ENCODE data around the gene NUBP1. TPM values are rescaled to one million over a fixed set of nuclear protein-coding genes. Genes with fewer than 3 reads are reported as not detected.
"Not testable (repeated sequence)": the region's sequence is repeated elsewhere in the genome, so short reads cannot be mapped to it uniquely, and the experiment has no call there.

NUBP1 gene
- total RNA-seq, 1 experiment from 2014 or later: 28.9 TPM

DNA sequence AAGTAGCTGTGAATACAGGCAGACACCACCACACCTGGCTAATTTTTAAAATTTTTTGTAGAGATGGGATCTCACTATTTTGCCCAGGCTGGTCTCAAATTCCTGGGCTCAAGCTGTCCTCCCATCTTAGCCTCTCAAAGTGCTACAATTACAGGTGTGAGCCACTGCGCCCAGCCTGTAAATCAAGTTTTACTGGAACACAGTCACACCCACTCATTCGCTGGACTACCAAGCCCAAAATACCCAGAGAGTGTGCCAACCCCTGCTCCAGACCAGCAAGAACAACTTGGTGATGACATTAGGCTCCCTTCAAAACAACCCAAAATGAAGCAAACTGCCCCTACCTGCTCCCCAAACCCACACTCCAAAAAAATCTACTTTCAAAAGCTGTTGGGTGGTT lies 39.0 kb downstream of the NUBP1 start:
- TF ChIP-seq, protein P1, sequence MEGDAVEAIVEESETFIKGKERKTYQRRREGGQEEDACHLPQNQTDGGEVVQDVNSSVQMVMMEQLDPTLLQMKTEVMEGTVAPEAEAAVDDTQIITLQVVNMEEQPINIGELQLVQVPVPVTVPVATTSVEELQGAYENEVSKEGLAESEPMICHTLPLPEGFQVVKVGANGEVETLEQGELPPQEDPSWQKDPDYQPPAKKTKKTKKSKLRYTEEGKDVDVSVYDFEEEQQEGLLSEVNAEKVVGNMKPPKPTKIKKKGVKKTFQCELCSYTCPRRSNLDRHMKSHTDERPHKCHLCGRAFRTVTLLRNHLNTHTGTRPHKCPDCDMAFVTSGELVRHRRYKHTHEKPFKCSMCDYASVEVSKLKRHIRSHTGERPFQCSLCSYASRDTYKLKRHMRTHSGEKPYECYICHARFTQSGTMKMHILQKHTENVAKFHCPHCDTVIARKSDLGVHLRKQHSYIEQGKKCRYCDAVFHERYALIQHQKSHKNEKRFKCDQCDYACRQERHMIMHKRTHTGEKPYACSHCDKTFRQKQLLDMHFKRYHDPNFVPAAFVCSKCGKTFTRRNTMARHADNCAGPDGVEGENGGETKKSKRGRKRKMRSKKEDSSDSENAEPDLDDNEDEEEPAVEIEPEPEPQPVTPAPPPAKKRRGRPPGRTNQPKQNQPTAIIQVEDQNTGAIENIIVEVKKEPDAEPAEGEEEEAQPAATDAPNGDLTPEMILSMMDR (conservative IDR thresholded peaks at IDR 0.05): no peak
- no peak for TF ChIP-seq EZH2 (IDR thresholded peaks at IDR 0.05; ENCODE audit: low read depth)
- no peaks in the 10 kb centered on the region for H3K9me3 ChIP-seq (ENCODE audit: insufficient read depth, low read depth)
- no peaks in the 10 kb centered on the region for H4K20me1 ChIP-seq (ENCODE audit: insufficient read depth)
- H3K79me2 ChIP-seq (ENCODE audit: low read depth): no peaks in the 10 kb centered on the region
- no peaks in the 10 kb centered on the region for H3F3A ChIP-seq (ENCODE audit: insufficient read depth, low read depth)
- 0 out of 2 replicates have a peak, but pooled peaks cover under 1% of the 10 kb centered on the region for H3K27me3 ChIP-seq (ENCODE audit: insufficient read depth, low read depth)
- H3K4me3 ChIP-seq: no peak overlapping the region
- no peak overlapping the region for H3K27ac ChIP-seq
- no TSS peak for BruUV-seq (replicated peaks)
- ChIA-PET CTCF (no interaction called here), POLR2A (ENCODE audit: unreplicated experiment) (no interaction called here)
- no peaks in the 10 kb centered on the region for H3K4me1 ChIP-seq (replicated peaks; ENCODE audit: insufficient read depth)
- DNase-seq: peak; percentile 15 to 41
- no peak overlapping the region for H2AFZ ChIP-seq
- no peaks in the 10 kb centered on the region for H3K9me2 ChIP-seq (ENCODE audit: insufficient read depth)
- H3K4me2 ChIP-seq: no peak overlapping the region
- intact Hi-C loops (cut with micrococcal nuclease; ENCODE audit: unreplicated experiment): no loop called here
- no peaks in the 10 kb centered on the region for H3K36me3 ChIP-seq (ENCODE audit: low read depth)

GRCh38 chr16:10787304-10787703 lies 43.7 kb downstream of the NUBP1 start:
- Histone ChIP-seq H4K20me1 (ENCODE audit: insufficient read depth) (no peaks in the 10 kb centered on the region), H3K4me2 (no peak overlapping the region), H3K9me3 (ENCODE audit: insufficient read depth, low read depth) (no peaks in the 10 kb centered on the region), H3K9me2 (ENCODE audit: insufficient read depth) (no peaks in the 10 kb centered on the region), H3K27me3 (ENCODE audit: insufficient read depth, low read depth) (peaks cover 4% of the 10 kb centered on the region; the same call in 1 of the 2 replicates), H2AFZ (no peak overlapping the region), H3K4me3 (no peak overlapping the region), H3F3A (ENCODE audit: insufficient read depth, low read depth) (no peaks in the 10 kb centered on the region), H3K36me3 (ENCODE audit: low read depth) (no peaks in the 10 kb centered on the region), H3K79me2 (ENCODE audit: low read depth) (no peaks in the 10 kb centered on the region), H3K27ac (no peak overlapping the region), H3K4me1 (replicated peaks; ENCODE audit: insufficient read depth) (no peaks in the 10 kb centered on the region)
- DNase-seq: no peak
- no TSS peak for BruUV-seq (replicated peaks)
- CTCF ChIA-PET: no interaction called here
- intact Hi-C loops (cut with micrococcal nuclease; ENCODE audit: unreplicated experiment): no loop called here
- POLR2A ChIA-PET (ENCODE audit: unreplicated experiment): no interaction called here
- no peak for TF ChIP-seq EZH2 (IDR thresholded peaks at IDR 0.05; ENCODE audit: low read depth)
- TF ChIP-seq, protein P1 (conservative IDR thresholded peaks at IDR 0.05): no peak

DNA sequence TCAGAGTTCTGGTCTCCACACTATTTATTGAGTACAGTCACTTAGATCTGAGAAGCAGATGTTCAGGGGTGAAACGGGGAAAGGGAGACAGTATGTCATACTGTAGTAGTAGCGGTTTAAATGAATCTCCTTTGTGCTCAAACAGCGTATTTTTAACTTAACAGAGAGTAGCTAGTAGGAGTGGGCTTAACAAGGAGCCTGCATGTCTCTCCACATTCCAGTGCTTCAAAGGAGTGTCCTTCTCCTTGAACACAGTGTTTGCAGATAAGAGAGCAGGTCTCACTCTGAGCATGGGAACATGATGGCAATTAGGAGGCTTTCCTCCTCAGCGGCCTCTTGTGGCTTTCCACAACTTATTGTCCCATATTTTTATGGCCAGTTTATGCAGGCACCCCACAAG lies 45.0 kb downstream of the NUBP1 start:
- H3K79me2 ChIP-seq (ENCODE audit: low read depth); H3K4me2 ChIP-seq; H3K27me3 ChIP-seq (ENCODE audit: insufficient read depth, low read depth); H3K9me3 ChIP-seq (ENCODE audit: insufficient read depth, low read depth); H3K4me1 ChIP-seq (replicated peaks; ENCODE audit: insufficient read depth); CTCF ChIA-PET; DNase-seq; POLR2A ChIA-PET (ENCODE audit: unreplicated experiment); H3K4me3 ChIP-seq; H3F3A ChIP-seq (ENCODE audit: insufficient read depth, low read depth); H4K20me1 ChIP-seq (ENCODE audit: insufficient read depth); H3K36me3 ChIP-seq (ENCODE audit: low read depth); BruUV-seq (replicated peaks); H3K27ac ChIP-seq; H3K9me2 ChIP-seq (ENCODE audit: insufficient read depth); H2AFZ ChIP-seq; intact Hi-C loops (cut with micrococcal nuclease; ENCODE audit: unreplicated experiment): not testable (repeated sequence)

DNA sequence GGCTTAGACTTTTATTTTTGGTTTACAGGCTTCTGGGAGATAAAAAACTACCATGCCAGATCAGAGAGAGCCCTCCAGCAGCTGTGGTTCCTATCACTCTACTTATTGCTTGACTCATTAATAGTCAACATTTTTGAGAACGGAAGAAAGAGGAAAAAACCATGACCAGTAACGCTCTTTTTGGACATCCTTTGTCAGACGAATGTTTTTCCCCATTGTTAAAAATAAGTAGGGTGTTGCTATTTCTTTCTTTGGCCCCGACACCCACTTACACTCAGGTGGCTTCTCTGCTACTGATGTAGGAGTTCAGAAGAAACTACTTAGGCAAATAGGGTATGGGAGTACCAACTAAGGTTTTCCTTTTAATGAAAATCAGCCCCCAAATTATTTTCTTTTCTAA lies 47.4 kb downstream of the NUBP1 start:
- H3K27me3 ChIP-seq (ENCODE audit: insufficient read depth, low read depth): peaks cover 4% of the 10 kb centered on the region; the same call in 1 of the 2 replicates
- ChIA-PET POLR2A (ENCODE audit: unreplicated experiment) (no interaction called here), CTCF (no interaction called here)
- H3K4me2 ChIP-seq: no peak overlapping the region
- TF ChIP-seq EZH2 (IDR thresholded peaks at IDR 0.05; ENCODE audit: low read depth): no peak
- TF ChIP-seq, protein P1 (conservative IDR thresholded peaks at IDR 0.05): no peak
- H3K4me3 ChIP-seq: no peak overlapping the region
- no peaks in the 10 kb centered on the region for H3K36me3 ChIP-seq (ENCODE audit: low read depth)
- no peak overlapping the region for H2AFZ ChIP-seq
- H3K9me3 ChIP-seq (ENCODE audit: insufficient read depth, low read depth): no peaks in the 10 kb centered on the region
- H3K79me2 ChIP-seq (ENCODE audit: low read depth): no peaks in the 10 kb centered on the region
- no TSS peak for BruUV-seq (replicated peaks)
- no peak overlapping the region for H3K27ac ChIP-seq
- H4K20me1 ChIP-seq (ENCODE audit: insufficient read depth): no peaks in the 10 kb centered on the region
- H3K4me1 ChIP-seq (replicated peaks; ENCODE audit: insufficient read depth): no peaks in the 10 kb centered on the region
- no peaks in the 10 kb centered on the region for H3K9me2 ChIP-seq (ENCODE audit: insufficient read depth)
- no peaks in the 10 kb centered on the region for H3F3A ChIP-seq (ENCODE audit: insufficient read depth, low read depth)
- no peak for DNase-seq
- intact Hi-C loops (cut with micrococcal nuclease; ENCODE audit: unreplicated experiment): no loop called here
